ENCODE data around the gene GRK2. TPM values are rescaled to one million over a fixed set of nuclear protein-coding genes. Genes with fewer than 3 reads are reported as not detected.

Gene GRK2
- total and polyA plus RNA-seq, 2 of the 13 experiments (the other 11 are each of a cell fraction or from before 2014, with no cell fraction given): 31.3 to 42.4 TPM

DNA sequence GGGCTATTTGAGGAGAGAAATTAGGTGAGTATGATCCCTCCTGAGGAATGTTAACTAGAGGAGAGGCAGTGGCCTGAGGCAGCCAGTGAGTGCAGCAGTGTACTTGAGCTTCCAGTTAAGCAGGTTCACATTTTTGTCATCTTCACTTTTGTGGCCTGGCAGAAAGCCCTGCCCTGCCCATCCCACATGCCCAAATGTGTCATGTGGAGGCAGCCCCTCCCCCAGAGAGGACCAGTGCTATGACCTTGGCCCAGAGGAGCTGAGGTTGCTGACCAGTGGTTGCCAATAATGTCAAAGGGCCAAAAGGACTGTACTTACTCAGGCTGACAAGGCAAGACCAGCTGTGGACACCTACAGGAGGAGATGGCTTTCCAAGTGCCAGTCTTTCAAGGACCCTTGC, 17.6 kb upstream of the GRK2 start (continued):
- TF ChIP-seq, protein P1, sequence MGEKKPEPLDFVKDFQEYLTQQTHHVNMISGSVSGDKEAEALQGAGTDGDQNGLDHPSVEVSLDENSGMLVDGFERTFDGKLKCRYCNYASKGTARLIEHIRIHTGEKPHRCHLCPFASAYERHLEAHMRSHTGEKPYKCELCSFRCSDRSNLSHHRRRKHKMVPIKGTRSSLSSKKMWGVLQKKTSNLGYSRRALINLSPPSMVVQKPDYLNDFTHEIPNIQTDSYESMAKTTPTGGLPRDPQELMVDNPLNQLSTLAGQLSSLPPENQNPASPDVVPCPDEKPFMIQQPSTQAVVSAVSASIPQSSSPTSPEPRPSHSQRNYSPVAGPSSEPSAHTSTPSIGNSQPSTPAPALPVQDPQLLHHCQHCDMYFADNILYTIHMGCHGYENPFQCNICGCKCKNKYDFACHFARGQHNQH (CRISPR knock-in tag; IDR thresholded peaks at IDR 0.05): 0 out of 2 replicates have a peak, but pooled peaks have one; percentile 15
- TF ChIP-seq THAP11 (CRISPR knock-in tag; IDR thresholded peaks at IDR 0.05) (no peak), SP5 (CRISPR knock-in tag; IDR thresholded peaks at IDR 0.05; ENCODE audit: borderline replicate concordance, low read depth) (no peak; the same call in 1 of the 2 replicates), ZBTB8A (CRISPR knock-in tag; IDR thresholded peaks at IDR 0.05; ENCODE audit: borderline replicate concordance, low read depth) (no peak), RBM39 (IDR thresholded peaks at IDR 0.05; ENCODE audit: low read depth, low read length, poor library complexity, severe bottlenecking) (no peak), ZFP36L2 (CRISPR knock-in tag; IDR thresholded peaks at IDR 0.05) (no peak), USF2 (IDR thresholded peaks at IDR 0.05; ENCODE audit: low read depth, low read length) (no peak), USF2 (CRISPR knock-in tag; IDR thresholded peaks at IDR 0.05; ENCODE audit: borderline replicate concordance) (peak; percentile 25; the same call in 1 of the 2 replicates), MAF1 (CRISPR knock-in tag; IDR thresholded peaks at IDR 0.05; ENCODE audit: borderline replicate concordance) (no peak), ZNF205 (CRISPR knock-in tag; IDR thresholded peaks at IDR 0.05) (peak; percentile 95), HMGA1 (CRISPR knock-in tag; conservative IDR thresholded peaks at IDR 0.05) (no peak), NR2C2 (CRISPR knock-in tag; IDR thresholded peaks at IDR 0.05; ENCODE audit: borderline replicate concordance) (0 out of 2 replicates have a peak, but pooled peaks have one; percentile 16), TOE1 (CRISPR knock-in tag; IDR thresholded peaks at IDR 0.05) (no peak), MYNN (CRISPR knock-in tag; IDR thresholded peaks at IDR 0.05; ENCODE audit: low read depth) (no peak), SALL1 (CRISPR knock-in tag; IDR thresholded peaks at IDR 0.05) (peak; percentile 47; the same call in 1 of the 2 replicates), ZNF598 (CRISPR knock-in tag; IDR thresholded peaks at IDR 0.05; ENCODE audit: borderline replicate concordance) (0 out of 2 replicates have a peak, but pooled peaks have one; percentile 58), ZFP62 (CRISPR knock-in tag; IDR thresholded peaks at IDR 0.05) (no peak), GATAD2A (CRISPR knock-in tag; IDR thresholded peaks at IDR 0.05) (peak; percentile 48; the same call in 1 of the 2 replicates), DPF2 (CRISPR knock-in tag; IDR thresholded peaks at IDR 0.05; ENCODE audit: borderline replicate concordance, low read depth) (0 out of 2 replicates have a peak, but pooled peaks have one; percentile 25), ZSCAN20 (CRISPR knock-in tag; IDR thresholded peaks at IDR 0.05; ENCODE audit: borderline replicate concordance) (no peak), TEAD2 (CRISPR knock-in tag; IDR thresholded peaks at IDR 0.05) (no peak), TAF1 (CRISPR knock-in tag; IDR thresholded peaks at IDR 0.05) (no peak), ZNF468 (CRISPR knock-in tag; IDR thresholded peaks at IDR 0.05) (no peak), RFX3 (CRISPR knock-in tag; IDR thresholded peaks at IDR 0.05) (no peak), KMT2A (CRISPR knock-in tag; IDR thresholded peaks at IDR 0.05) (no peak), ZNF776 (CRISPR knock-in tag; IDR thresholded peaks at IDR 0.05) (no peak), ZNF10 (CRISPR knock-in tag; IDR thresholded peaks at IDR 0.05; ENCODE audit: borderline replicate concordance, low read depth) (no peak)
- TF ChIP-seq, protein P2, sequence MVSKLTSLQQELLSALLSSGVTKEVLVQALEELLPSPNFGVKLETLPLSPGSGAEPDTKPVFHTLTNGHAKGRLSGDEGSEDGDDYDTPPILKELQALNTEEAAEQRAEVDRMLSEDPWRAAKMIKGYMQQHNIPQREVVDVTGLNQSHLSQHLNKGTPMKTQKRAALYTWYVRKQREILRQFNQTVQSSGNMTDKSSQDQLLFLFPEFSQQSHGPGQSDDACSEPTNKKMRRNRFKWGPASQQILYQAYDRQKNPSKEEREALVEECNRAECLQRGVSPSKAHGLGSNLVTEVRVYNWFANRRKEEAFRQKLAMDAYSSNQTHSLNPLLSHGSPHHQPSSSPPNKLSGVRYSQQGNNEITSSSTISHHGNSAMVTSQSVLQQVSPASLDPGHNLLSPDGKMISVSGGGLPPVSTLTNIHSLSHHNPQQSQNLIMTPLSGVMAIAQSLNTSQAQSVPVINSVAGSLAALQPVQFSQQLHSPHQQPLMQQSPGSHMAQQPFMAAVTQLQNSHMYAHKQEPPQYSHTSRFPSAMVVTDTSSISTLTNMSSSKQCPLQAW (CRISPR knock-in tag; IDR thresholded peaks at IDR 0.05): 0 out of 2 replicates have a peak, but pooled peaks have one; percentile 38

Data from HepG2 (cell line).